Ishikawa (cell line): Measurements from ENCODE around the gene KBTBD4.

Source experiments
- EP300 ChIP-seq: IDR thresholded peaks from 2 replicates; pipeline ENCODE4 v1.6.1; 2012; ENCODE audit warnings: borderline replicate concordance
- NFIC ChIP-seq: IDR thresholded peaks from 2 replicates; pipeline ENCODE4 v1.6.1; 2012
- TAF1 ChIP-seq: IDR thresholded peaks from 2 replicates; pipeline ENCODE4 v1.6.1; 2012; ENCODE audit warnings: low read depth, mild to moderate bottlenecking
- TEAD4 ChIP-seq: IDR thresholded peaks from 2 replicates; pipeline ENCODE4 v1.6.1; 2012

- TF ChIP-seq TEAD4 = no peak
- no peak for TF ChIP-seq EP300
- no peak for TF ChIP-seq TAF1
- TF ChIP-seq NFIC = no peak
Measured at GRCh38 chr11:47529951-47530350, 48.8 kb downstream of the KBTBD4 start.
